Measurements from ENCODE around the gene ANKRD7.
A peak's percentile ranks its signal among the peaks of the same experiment; 100 is the strongest.

GRCh38 chr7:118259115-118259514 lies 34.6 kb downstream of the ANKRD7 start:
- peak; percentile 42 for TF ChIP-seq CTCF (IDR thresholded peaks at IDR 0.05)
- TF ChIP-seq FOXJ3 (CRISPR knock-in tag; IDR thresholded peaks at IDR 0.05): no peak
- no peak for TF ChIP-seq SIN3A (IDR thresholded peaks at IDR 0.05; ENCODE audit: borderline replicate concordance, low read depth, low read length)
- TF ChIP-seq EZH2phosphoT487 (IDR thresholded peaks at IDR 0.05; ENCODE audit: borderline replicate concordance, low read depth): no peak
- TF ChIP-seq MAX (IDR thresholded peaks at IDR 0.05; ENCODE audit: low read depth): no peak
- TF ChIP-seq RFX5 (IDR thresholded peaks at IDR 0.05; ENCODE audit: low read length): no peak
- TF ChIP-seq RAD21 (IDR thresholded peaks at IDR 0.05; ENCODE audit: low read length): peak; percentile 65
- no peak for TF ChIP-seq USF2 (IDR thresholded peaks at IDR 0.05; ENCODE audit: borderline replicate concordance, low read depth, low read length)
- no peak for TF ChIP-seq REST (IDR thresholded peaks at IDR 0.05; ENCODE audit: low read depth, low read length)
- TF ChIP-seq JUND (IDR thresholded peaks at IDR 0.05): no peak
- no peak for TF ChIP-seq RXRA (IDR thresholded peaks at IDR 0.05; ENCODE audit: borderline replicate concordance, low read depth)
- TF ChIP-seq EP300 (IDR thresholded peaks at IDR 0.05; ENCODE audit: borderline replicate concordance in 1 of 2, low read depth in 1 of 2, low read length in 1 of 2): no peak
- no peak for TF ChIP-seq MXI1 (IDR thresholded peaks at IDR 0.05; ENCODE audit: low read depth, low read length)
- no peak for TF ChIP-seq POLR2AphosphoS5 (IDR thresholded peaks at IDR 0.05; ENCODE audit: low read depth, low read length)
